Heart left ventricle (tissue), 16 donors: ENCODE data around the gene C4orf54. TPM values are rescaled to one million over a fixed set of nuclear protein-coding genes. Genes with fewer than 3 reads are reported as not detected.

Experiments used
- ATAC-seq, 4 donors: fragments of 200-7000 bp; cut with Tn5 transposase; one replicate each; pipeline ENCODE4 v1.9.1; 2020 to 2022; ENCODE audit warnings: moderate library complexity in 4 of 4, mild to moderate bottlenecking in 3 of 4, moderate number of reproducible peaks in 1 of 4
- DNase-seq, 5 donors: peaks; one replicate each; pipeline ENCODE4 v3.0.0-alpha.2; 2020
- H3K27ac ChIP-seq, 12 donors: fragments of 200-600 bp; sonication (generic) in 4 of 12; one replicate each; pipeline versions ENCODE4 v1.5.0 to v1.8.0; 2016 to 2022; ENCODE audit warnings: mild to moderate bottlenecking in 2 of 12
- H3K27me3 ChIP-seq, 9 donors: fragments of 200-600 bp; sonication (generic) in 2 of 9; one replicate each; pipeline versions ENCODE4 v1.5.1 to v1.8.0; 2016 to 2022; ENCODE audit warnings: mild to moderate bottlenecking in 3 of 9
- H3K36me3 ChIP-seq, 9 donors: fragments of 200-600 bp; sonication (generic) in 2 of 9; one replicate each; pipeline versions ENCODE4 v1.5.0 to v1.8.0; 2018 to 2022; ENCODE audit warnings: mild to moderate bottlenecking in 2 of 9
- H3K4me1 ChIP-seq, 12 donors: fragments of 200-600 bp; sonication (generic) in 4 of 12; one replicate each; pipeline versions ENCODE4 v1.5.0 to v1.8.0; 2016 to 2022; ENCODE audit warnings: mild to moderate bottlenecking in 3 of 12
- H3K4me3 ChIP-seq, 12 donors: fragments of 200-600 bp; sonication (generic) in 4 of 12; one replicate each; pipeline versions ENCODE4 v1.5.0 to v1.8.0; 2017 to 2022; ENCODE audit warnings: mild to moderate bottlenecking in 9 of 12, moderate library complexity in 4 of 12
- H3K9me3 ChIP-seq, 12 donors: fragments of 200-600 bp; sonication (generic) in 4 of 12; one replicate each; pipeline versions ENCODE4 v1.5.0 to v1.8.0; 2016 to 2022; ENCODE audit warnings: mild to moderate bottlenecking in 1 of 12
- POLR2A ChIP-seq, 2 donors: fragments of 450-650 bp; IDR thresholded peaks; one replicate each; pipeline ENCODE4 v1.6.1; 2017; ENCODE audit warnings: antibody characterized with exemption in 2 of 2, mild to moderate bottlenecking in 2 of 2, moderate library complexity in 2 of 2
- WGBS, 4 donors: extraction: QIAGEN DNeasy Blood & Tissue Kit in 2 of 4; methylation state at CpG; one replicate each; pipeline versions ENCODE4 v1.1.5 to v1.1.7; 2013 to 2018; 5-methylcytosine and 5-hydroxymethylcytosine counted together
- intact Hi-C, 10 donors: fragments of 100-400 bp; cut with DNase I; formaldehyde crosslinking; loops; one replicate each; pipeline versions ENCODE4 v1.11.1 to v1.14.2; 2022
- polyA plus RNA-seq, 2 donors: library from polyadenylated mRNA; stranded (reverse); fragments of 200-250 nt; gene quantifications; one replicate each; pipeline ENCODE4 v1.2.3, GENCODE V29; 2013
- total RNA-seq, 9 donors: library from RNA; depleted of rRNA in 2 of 9; stranded (reverse); fragments of >200 nt in 2 of 9; fragmentation: NEBNext Ultra II Directional in 3 of 9; extraction: Animal tissue kit (Norgen Biotek cat#: 25700) in 3 of 9; gene quantifications; one replicate each; pipeline versions ENCODE4 v1.1.0 to v1.2.4, GENCODE V29; 2016 to 2023
- TF ChIP-seq, protein P1 (sequence below), 12 donors: fragments of 200-600 bp; sonication (generic) in 4 of 12; IDR thresholded peaks; one replicate each; pipeline versions ENCODE4 v1.5.0 to v1.8.0; 2018 to 2022; ENCODE audit warnings: antibody characterized with exemption in 12 of 12, mild to moderate bottlenecking in 5 of 12
- donor health status: ischemic (EF 13 %, LVEDD 7.1; RV severe dilation, severe dysfunction).
- donor health status: healthy with polysubstance abuse.
- donor health status: DM: no; HTN: yes; CAD: no.
- donor health status: DM: no; HTN: no; CAD: no.
- donor health status: ischemic (EF 25% LVEDD 6.9; RV normal size, moderate dysfunction).
- donor health status: ischemic (EF 25% LVEDD 5.7; RV mildly dilated, moderate dysfunction).
- donor health status: healthy.
- donor health status: DM: yes; HTN: yes; CAD: no.
- donor health status: ischemic (EF 35%, LVEDD 5.7; RV mildly dilated, moderate dysfunction).
- donor health status: nonischemic (EF 11% LVEDD 7.7; RV severe dilation, severe dysfunction).
- donor health status: DM: yes; HTN: yes; CAD: no.
- donor health status: PGD.
- donor health status: ischemic (EF 29% LVEDD 5.4; RV normal size, mild dysfunction).
- donor health status: nonischemic (EF 23%, LVEDD 6.1; RV moderate dilation, normal function).

The C4orf54 gene
- total and polyA plus RNA-seq, 11 donors: 0.60 to 112 (median 1.9) TPM

GRCh38 chr4:99664716-99665115, 7.1 kb upstream of the C4orf54 start:
- intact Hi-C loops: no loop called here
- H3K27ac ChIP-seq: peak overlapping the region in 1 of 12 donors; percentile 6
- peaks cover 0 to 11% (median 0%) of the 10 kb centered on the region in 12 donors for H3K4me1 ChIP-seq
- ATAC-seq: no peak
- H3K4me3 ChIP-seq: no peak overlapping the region
- no peaks in the 10 kb centered on the region for H3K9me3 ChIP-seq
- no peaks in the 10 kb centered on the region for H3K36me3 ChIP-seq
- no peaks in the 10 kb centered on the region for H3K27me3 ChIP-seq
- DNase-seq: no peak
- TF ChIP-seq POLR2A (IDR thresholded peaks at IDR 0.05): no peak
- TF ChIP-seq, protein P1, sequence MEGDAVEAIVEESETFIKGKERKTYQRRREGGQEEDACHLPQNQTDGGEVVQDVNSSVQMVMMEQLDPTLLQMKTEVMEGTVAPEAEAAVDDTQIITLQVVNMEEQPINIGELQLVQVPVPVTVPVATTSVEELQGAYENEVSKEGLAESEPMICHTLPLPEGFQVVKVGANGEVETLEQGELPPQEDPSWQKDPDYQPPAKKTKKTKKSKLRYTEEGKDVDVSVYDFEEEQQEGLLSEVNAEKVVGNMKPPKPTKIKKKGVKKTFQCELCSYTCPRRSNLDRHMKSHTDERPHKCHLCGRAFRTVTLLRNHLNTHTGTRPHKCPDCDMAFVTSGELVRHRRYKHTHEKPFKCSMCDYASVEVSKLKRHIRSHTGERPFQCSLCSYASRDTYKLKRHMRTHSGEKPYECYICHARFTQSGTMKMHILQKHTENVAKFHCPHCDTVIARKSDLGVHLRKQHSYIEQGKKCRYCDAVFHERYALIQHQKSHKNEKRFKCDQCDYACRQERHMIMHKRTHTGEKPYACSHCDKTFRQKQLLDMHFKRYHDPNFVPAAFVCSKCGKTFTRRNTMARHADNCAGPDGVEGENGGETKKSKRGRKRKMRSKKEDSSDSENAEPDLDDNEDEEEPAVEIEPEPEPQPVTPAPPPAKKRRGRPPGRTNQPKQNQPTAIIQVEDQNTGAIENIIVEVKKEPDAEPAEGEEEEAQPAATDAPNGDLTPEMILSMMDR (IDR thresholded peaks at IDR 0.05): no peak

- Histone ChIP-seq H3K27me3 (no peaks in the 10 kb centered on the region), H3K4me1 (peaks cover 0 to 20% (median 2%) of the 10 kb centered on the region in 12 donors), H3K9me3 (no peaks in the 10 kb centered on the region), H3K27ac (peak overlapping the region in 5 of 12 donors; percentile 16 to 52 (median 27)), H3K36me3 (no peaks in the 10 kb centered on the region), H3K4me3 (no peak overlapping the region)
- intact Hi-C loops: no loop called here
- 50 to 61% (median 55%) methylated on average over 5 of the region's 5 CpGs for WGBS, 4 donors
- DNase-seq (peak in 3 of 5 donors; percentile 18 to 66 (median 38)), ATAC-seq (peak; percentile 73 to 89 (median 84))
- TF ChIP-seq, protein P1 (IDR thresholded peaks at IDR 0.05): peak in 6 of 12 donors; percentile 6 to 27 (median 18)
- no peak for TF ChIP-seq POLR2A (IDR thresholded peaks at IDR 0.05)
Measured at GRCh38 chr4:99661907-99662306, 4.3 kb upstream of the C4orf54 start.

- no peak for ATAC-seq
- no peak for DNase-seq
- Histone ChIP-seq H3K4me3 (no peak overlapping the region), H3K4me1 (peaks cover 0 to 35% (median 5%) of the 10 kb centered on the region in 12 donors), H3K9me3 (no peaks in the 10 kb centered on the region), H3K27me3 (no peaks in the 10 kb centered on the region), H3K36me3 (no peaks in the 10 kb centered on the region), H3K27ac (peak overlapping the region in 9 of 12 donors; percentile 19 to 71 (median 37))
- WGBS, 4 donors: 54 to 69% (median 67%) methylated on average over 4 of the region's 4 CpGs
- intact Hi-C loops: loop anchor here in 2 of 10 donors (5.0 kb wide), 1 partner anchor 96 kb away; the partner anchor contains the start of gene TRMT10A (in 2 of the 2)
- TF ChIP-seq, protein P1 (IDR thresholded peaks at IDR 0.05): no peak
- TF ChIP-seq POLR2A (IDR thresholded peaks at IDR 0.05): no peak
Measured at GRCh38 chr4:99658666-99659065, 1.0 kb upstream of the C4orf54 start.

GRCh38 chr4:99655308-99656081, 2.1 kb downstream of the C4orf54 start:
- ATAC-seq (peak; percentile 62 to 82 (median 72)), DNase-seq (peak; percentile 53 to 68 (median 59))
- H3K27me3 ChIP-seq: no peaks in the 10 kb centered on the region
- H3K4me3 ChIP-seq: no peak overlapping the region
- WGBS, 4 donors: 45 to 52% (median 48%) methylated on average over 9 of the region's 9 CpGs
- TF ChIP-seq, protein P1 (IDR thresholded peaks at IDR 0.05): no peak
- no peak for TF ChIP-seq POLR2A (IDR thresholded peaks at IDR 0.05)
- H3K36me3 ChIP-seq: no peaks in the 10 kb centered on the region
- intact Hi-C loops: loop anchor here in 2 of 10 donors (5.0 kb wide), 1 partner anchor 93 kb away; the partner anchor contains the start of gene TRMT10A (in 2 of the 2)
- H3K27ac ChIP-seq: peak overlapping the region in 11 of 12 donors; percentile 8 to 73 (median 56)
- no peaks in the 10 kb centered on the region for H3K9me3 ChIP-seq
- H3K4me1 ChIP-seq: peaks cover 0 to 32% (median 5%) of the 10 kb centered on the region in 12 donors
